ENCODE results near the gene CMC4. TPM values are rescaled to one million over a fixed set of nuclear protein-coding genes. Genes with fewer than 3 reads are reported as not detected.

CMC4 gene
- total RNA-seq, 1 donor from 2014 or later, result 6.9 TPM

DNA sequence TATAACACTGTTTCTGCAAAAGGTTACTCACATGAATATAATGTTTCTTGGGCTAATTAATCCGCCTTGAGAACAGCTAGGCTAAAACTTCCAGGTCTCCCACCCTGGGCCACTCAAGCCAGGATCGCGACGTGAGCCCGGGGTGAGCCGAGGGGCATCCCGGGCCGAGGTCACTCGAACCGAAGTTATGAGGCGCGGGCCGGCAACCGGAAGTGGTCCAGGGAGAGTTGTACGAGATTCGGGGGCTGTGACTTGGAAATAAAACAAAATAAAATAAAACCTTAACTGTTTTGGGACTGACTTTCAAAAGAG lies 317 bp downstream of the CMC4 start:
- Histone ChIP-seq H3K4me3 (peak overlapping the region; percentile 63), H3K27ac (peak overlapping the region; percentile 84), H3K27me3 (ENCODE audit: low read depth) (no peaks in the 10 kb centered on the region), H3K4me1 (peaks cover 19% of the 10 kb centered on the region), H3K36me3 (peaks cover 3% of the 10 kb centered on the region), H3K9me3 (no peaks in the 10 kb centered on the region)
- TF ChIP-seq CTCF (IDR thresholded peaks at IDR 0.05), result no peak
- intact Hi-C loops (cut with DNase I), result no loop called here
- DNase-seq, result no peak
- peak; percentile 10 to 42 for ATAC-seq

DNA sequence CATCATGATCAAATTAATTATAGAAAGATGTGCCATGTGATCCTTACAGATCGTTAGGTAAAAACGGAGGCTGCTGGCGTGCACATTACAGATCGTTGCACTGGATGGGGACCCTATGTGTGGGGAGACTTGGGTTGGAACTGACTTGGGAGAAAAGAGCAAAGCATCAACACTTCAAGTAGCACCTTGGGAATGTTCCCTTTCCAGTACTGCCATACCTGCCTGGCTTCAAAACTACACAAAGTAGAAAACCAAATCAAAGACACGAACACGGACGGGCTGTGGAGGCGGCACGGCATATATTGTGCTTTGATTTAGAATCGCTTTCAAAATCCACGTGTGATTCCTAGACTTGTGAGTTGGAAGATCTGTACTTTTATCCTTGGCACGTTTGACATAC lies 898 bp downstream of the CMC4 start:
- H3K4me3 ChIP-seq, result peak overlapping the region; percentile 63
- H3K36me3 ChIP-seq, result peaks cover 3% of the 10 kb centered on the region
- no peaks in the 10 kb centered on the region for H3K27me3 ChIP-seq (ENCODE audit: low read depth)
- no peak for ATAC-seq
- H3K27ac ChIP-seq, result peak overlapping the region; percentile 84
- no peak for DNase-seq
- H3K9me3 ChIP-seq, result no peaks in the 10 kb centered on the region
- no peak for TF ChIP-seq CTCF (IDR thresholded peaks at IDR 0.05)
- peaks cover 19% of the 10 kb centered on the region for H3K4me1 ChIP-seq
- intact Hi-C loops (cut with DNase I), result no loop called here

- DNase-seq (no peak), ATAC-seq (no peak)
- Histone ChIP-seq H3K4me1 (peaks cover 19% of the 10 kb centered on the region), H3K27me3 (ENCODE audit: low read depth) (no peaks in the 10 kb centered on the region), H3K27ac (no peak overlapping the region), H3K36me3 (peaks cover 3% of the 10 kb centered on the region), H3K4me3 (peak overlapping the region; percentile 63), H3K9me3 (no peaks in the 10 kb centered on the region)
- intact Hi-C loops (cut with DNase I), result no loop called here
- no peak for TF ChIP-seq CTCF (IDR thresholded peaks at IDR 0.05)
Observed at GRCh38 chrX:155069414-155069813, 1.5 kb downstream of the CMC4 start.

- no peaks in the 10 kb centered on the region for H3K27me3 ChIP-seq (ENCODE audit: low read depth)
- TF ChIP-seq CTCF (IDR thresholded peaks at IDR 0.05), result no peak
- no peak overlapping the region for H3K27ac ChIP-seq
- H3K4me1 ChIP-seq, result peaks cover 19% of the 10 kb centered on the region
- no peak for DNase-seq
- intact Hi-C loops (cut with DNase I), result no loop called here
- no peak overlapping the region for H3K4me3 ChIP-seq
- H3K9me3 ChIP-seq, result no peaks in the 10 kb centered on the region
- no peaks in the 10 kb centered on the region for H3K36me3 ChIP-seq
- ATAC-seq, result no peak
Observed at GRCh38 chrX:155068165-155068564, 2.8 kb downstream of the CMC4 start.

DNA sequence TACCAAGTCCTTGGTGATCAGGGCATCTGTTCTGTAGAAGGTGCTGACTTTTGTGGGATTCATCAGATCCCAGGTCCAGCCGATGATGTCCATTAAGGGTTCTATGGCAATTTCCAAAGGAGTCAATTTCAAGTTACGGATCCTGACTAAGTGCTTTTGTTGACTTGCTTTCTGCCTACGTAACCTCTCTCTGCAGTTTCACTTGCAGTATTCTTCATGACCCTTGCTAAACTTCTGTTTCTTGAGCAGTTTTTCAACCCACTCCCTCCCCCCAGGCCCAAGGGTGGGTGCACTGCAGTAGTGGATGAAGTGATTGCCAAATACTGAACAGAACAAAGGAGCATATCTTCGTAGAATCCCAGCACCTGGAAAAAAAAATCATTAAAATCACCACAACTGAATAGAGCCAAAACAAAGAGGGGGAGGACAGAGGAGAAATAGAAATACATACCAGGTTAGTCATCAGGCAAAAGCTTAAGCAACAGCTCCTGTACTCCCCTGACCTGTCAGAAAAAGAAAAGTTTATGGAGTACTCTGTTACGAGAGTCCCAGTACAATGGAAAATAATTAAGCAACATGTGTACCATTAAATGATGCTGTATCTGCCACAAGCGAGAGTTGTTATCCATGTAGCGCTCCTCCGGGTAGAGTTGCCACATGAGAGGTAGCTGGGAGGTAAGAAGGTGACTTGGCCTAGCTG lies 5.8 kb downstream of the CMC4 start:
- no peak for DNase-seq
- ATAC-seq, result no peak
- intact Hi-C loops (cut with DNase I), result no loop called here
- peaks cover 7% of the 10 kb centered on the region for H3K36me3 ChIP-seq
- no peaks in the 10 kb centered on the region for H3K27me3 ChIP-seq (ENCODE audit: low read depth)
- peaks cover 13% of the 10 kb centered on the region for H3K4me1 ChIP-seq
- no peak overlapping the region for H3K4me3 ChIP-seq
- no peak overlapping the region for H3K27ac ChIP-seq
- no peaks in the 10 kb centered on the region for H3K9me3 ChIP-seq
- no peak for TF ChIP-seq CTCF (IDR thresholded peaks at IDR 0.05)

Measured in lower lobe of right lung (tissue), 2 donors.